Muscle layer of colon (tissue), 2 donors: ENCODE results near the gene CTCF.
A peak's percentile ranks its signal among the peaks of the same experiment; 100 is the strongest.
"Not testable (repeated sequence)": the region's sequence is repeated elsewhere in the genome, so short reads cannot be mapped to it uniquely, and the experiment has no call there.

Source experiments
- H3K27ac ChIP-seq: one replicate; pipeline ENCODE4 v1.7.0; 2013; ENCODE audit warnings: low read depth, mild to moderate bottlenecking, low read length, moderate library complexity
- H3K27me3 ChIP-seq, 2 donors: one replicate each; pipeline ENCODE4 v1.7.0; 2013; ENCODE audit warnings: low read length in 2 of 2, mild to moderate bottlenecking in 2 of 2; ENCODE audit not compliant: insufficient read depth in 2 of 2, control insufficient read depth in 1 of 2
- H3K36me3 ChIP-seq: one replicate; pipeline ENCODE4 v1.7.0; 2013; ENCODE audit warnings: mild to moderate bottlenecking, low read length; ENCODE audit not compliant: insufficient read depth
- H3K4me1 ChIP-seq: one replicate; pipeline ENCODE4 v1.7.0; 2013; ENCODE audit warnings: mild to moderate bottlenecking, low read length; ENCODE audit not compliant: insufficient read depth
- H3K4me3 ChIP-seq, 2 donors: one replicate each; pipeline ENCODE4 v1.7.0; 2013; ENCODE audit warnings: low read length in 2 of 2, low read depth in 1 of 2, mild to moderate bottlenecking in 1 of 2, moderate library complexity in 1 of 2
- H3K9ac ChIP-seq: one replicate; pipeline ENCODE4 v1.7.0; 2013; ENCODE audit warnings: low read length
- H3K9me3 ChIP-seq: one replicate; pipeline ENCODE4 v1.7.0; 2013; ENCODE audit warnings: mild to moderate bottlenecking, low read length
- donor health status: abdominal sarcoma.
- donor health status: Adenocarcinoma of cecum.

The CTCF gene

GRCh38 chr16:67562526-67562917 lies at the start of gene CTCF:
Gene CTCF, plus strand, starts transcription at chr16:67562526. Its CDS starts 48,307 bp downstream, at chr16:67610833.
- H3K9ac ChIP-seq, result peak within 1 kb of the TSS; percentile 72
- peak within 1 kb of the TSS; percentile 95 for H3K27ac ChIP-seq
- H3K27me3 ChIP-seq, result no peaks in the 10 kb centered on the region
- H3K36me3 ChIP-seq, result no peaks in the 10 kb centered on the region
- peaks cover 22% of the 10 kb centered on the region for H3K4me1 ChIP-seq
- H3K9me3 ChIP-seq, result no peaks in the 10 kb centered on the region
- peak within 1 kb of the TSS; percentile 71 to 73 for H3K4me3 ChIP-seq

- H3K9me3 ChIP-seq, H3K36me3 ChIP-seq, H3K27me3 ChIP-seq, H3K27ac ChIP-seq, H3K4me1 ChIP-seq, H3K9ac ChIP-seq, H3K4me3 ChIP-seq: not testable (repeated sequence)
Measured at GRCh38 chr16:67513892-67514291, 48.4 kb upstream of the CTCF start.

GRCh38 chr16:67514382-67514828 lies 47.9 kb upstream of the CTCF start:
- Histone ChIP-seq H3K4me3 (no peak overlapping the region), H3K27ac (no peak overlapping the region), H3K9me3 (no peaks in the 10 kb centered on the region), H3K36me3 (no peaks in the 10 kb centered on the region), H3K4me1 (peaks cover 9% of the 10 kb centered on the region), H3K9ac (no peak overlapping the region), H3K27me3 (no peaks in the 10 kb centered on the region)

GRCh38 chr16:67516296-67517154 lies 45.8 kb upstream of the CTCF start:
- peaks cover 9% of the 10 kb centered on the region for H3K4me1 ChIP-seq
- no peaks in the 10 kb centered on the region for H3K27me3 ChIP-seq
- no peaks in the 10 kb centered on the region for H3K36me3 ChIP-seq
- H3K9me3 ChIP-seq, result no peaks in the 10 kb centered on the region
- H3K27ac ChIP-seq, result peak overlapping the region; percentile 48
- H3K9ac ChIP-seq, result no peak overlapping the region
- no peak overlapping the region for H3K4me3 ChIP-seq

- Histone ChIP-seq H3K9ac (no peak overlapping the region), H3K9me3 (no peaks in the 10 kb centered on the region), H3K27me3 (no peaks in the 10 kb centered on the region), H3K4me3 (no peak overlapping the region), H3K4me1 (peaks cover 9% of the 10 kb centered on the region), H3K27ac (peak overlapping the region; percentile 48), H3K36me3 (no peaks in the 10 kb centered on the region)
Measured at GRCh38 chr16:67517155-67517445, 45.2 kb upstream of the CTCF start.

GRCh38 chr16:67517661-67518423 lies 44.5 kb upstream of the CTCF start:
- Histone ChIP-seq H3K9me3 (no peaks in the 10 kb centered on the region), H3K4me3 (no peak overlapping the region), H3K27me3 (no peaks in the 10 kb centered on the region), H3K27ac (no peak overlapping the region), H3K4me1 (peaks cover 9% of the 10 kb centered on the region), H3K9ac (no peak overlapping the region), H3K36me3 (no peaks in the 10 kb centered on the region)

GRCh38 chr16:67518676-67519075 lies 43.6 kb upstream of the CTCF start:
- Histone ChIP-seq H3K27ac (no peak overlapping the region), H3K4me1 (peaks cover 9% of the 10 kb centered on the region), H3K9ac (no peak overlapping the region), H3K36me3 (no peaks in the 10 kb centered on the region), H3K27me3 (no peaks in the 10 kb centered on the region), H3K9me3 (no peaks in the 10 kb centered on the region), H3K4me3 (no peak overlapping the region)

- Histone ChIP-seq H3K4me1 (peaks cover 9% of the 10 kb centered on the region), H3K4me3 (no peak overlapping the region), H3K9ac (no peak overlapping the region), H3K27me3 (no peaks in the 10 kb centered on the region), H3K9me3 (no peaks in the 10 kb centered on the region), H3K36me3 (no peaks in the 10 kb centered on the region), H3K27ac (no peak overlapping the region)
Measured at GRCh38 chr16:67519242-67519641, 43.1 kb upstream of the CTCF start.

- Histone ChIP-seq H3K4me3 (peak overlapping the region; percentile 43 to 66), H3K27me3 (no peaks in the 10 kb centered on the region), H3K9me3 (no peaks in the 10 kb centered on the region), H3K4me1 (peaks cover 9% of the 10 kb centered on the region), H3K9ac (peak overlapping the region; percentile 66), H3K27ac (peak overlapping the region; percentile 92), H3K36me3 (no peaks in the 10 kb centered on the region)
Measured at GRCh38 chr16:67521095-67521804, 41.1 kb upstream of the CTCF start.

- no peak overlapping the region for H3K9ac ChIP-seq
- no peaks in the 10 kb centered on the region for H3K36me3 ChIP-seq
- no peaks in the 10 kb centered on the region for H3K4me1 ChIP-seq
- H3K27me3 ChIP-seq, result no peaks in the 10 kb centered on the region
- H3K27ac ChIP-seq, result no peak overlapping the region
- no peak overlapping the region for H3K4me3 ChIP-seq
- H3K9me3 ChIP-seq, result no peaks in the 10 kb centered on the region
Measured at GRCh38 chr16:67525176-67525860, 37.0 kb upstream of the CTCF start.
